Measurements from ENCODE around the gene STMN1. TPM values are rescaled to one million over a fixed set of nuclear protein-coding genes. Genes with fewer than 3 reads are reported as not detected.

The STMN1 gene
- total and polyA plus RNA-seq, 10 of the 15 experiments (the other 5 are each of a cell fraction or from before 2014, with no cell fraction given) = 220 to 1,272 (median 603) TPM

- TF ChIP-seq ZBTB4 (CRISPR knock-in tag; IDR thresholded peaks at IDR 0.05) (no peak), RAD21 (IDR thresholded peaks at IDR 0.05; ENCODE audit: insufficient read depth, low read depth, low read length) (no peak), MLLT1 (IDR thresholded peaks at IDR 0.05) (no peak)
Measured at GRCh38 chr1:25881266-25881665, 25.0 kb downstream of the STMN1 start (continued).

GRCh38 chr1:25880518-25880917 is 25.7 kb downstream of the STMN1 start:
- no TSS peak for BruUV-seq (replicated peaks)
- Histone ChIP-seq H3K4me3 (no peak overlapping the region), H3K4me2 (ENCODE audit: control insufficient read depth, insufficient read depth) (no peak overlapping the region), H3K9me3 (replicated peaks; ENCODE audit: control insufficient read depth, insufficient read depth, low read length) (no peaks in the 10 kb centered on the region), H3K27me3 (replicated peaks in 1 of 2; ENCODE audit: control insufficient read depth in 2 of 2, insufficient read depth in 2 of 2, low read length in 1 of 2) (no peaks in the 10 kb centered on the region; a peak in 1 of 4 replicates), H3K36me3 (ENCODE audit: control insufficient read depth in 2 of 2, insufficient read depth in 2 of 2, low read length in 1 of 2) (no peaks in the 10 kb centered on the region), H3K27ac (ENCODE audit: control insufficient read depth, insufficient read depth) (no peak overlapping the region), H4K20me1 (ENCODE audit: control insufficient read depth, insufficient read depth) (no peaks in the 10 kb centered on the region), H2AFZ (ENCODE audit: control insufficient read depth, low read depth, low read length) (no peak overlapping the region), H3K4me1 (ENCODE audit: control insufficient read depth, insufficient read depth, low read length) (no peaks in the 10 kb centered on the region), H3K79me2 (ENCODE audit: control insufficient read depth, insufficient read depth, low read length) (no peaks in the 10 kb centered on the region), H3K9ac (ENCODE audit: control insufficient read depth, insufficient read depth, low read length) (no peak overlapping the region)
- FAIRE-seq (no peak), ATAC-seq (no peak), DNase-seq (ENCODE audit: low read depth, low spot score) (no peak)
- in situ Hi-C loops (cut with MboI) (no loop called here), intact Hi-C loops (cut with micrococcal nuclease; ENCODE audit: unreplicated experiment) (no loop called here)
- ChIA-PET CTCF (interaction anchor here (1.3 kb wide), 1 partner anchor 85 kb away, joined by 3 read pairs; no protein-coding TSS in a partner anchor), SMC1A (ENCODE audit: uncharacterized antibody, unreplicated experiment) (interaction anchor here (1.1 to 1.6 kb wide), 2 partner anchors 35 to 38 kb away, joined by 3 to 5 read pairs; no protein-coding TSS in a partner anchor), POLR2A (no interaction called here), RAD21 (ENCODE audit: unreplicated experiment) (interaction anchor here (0.6 kb wide), 1 partner anchor 119 kb away, joined by 3 read pairs; no protein-coding TSS in a partner anchor)
- 43% methylated on average over 5 of the region's 5 CpGs for WGBS (ENCODE audit: insufficient coverage, insufficient replicate concordance, low lambda C conversion rate, missing lambda C conversion rate)
- no peak for TF ChIP-seq RB1 (IDR thresholded peaks at IDR 0.05; ENCODE audit: borderline replicate concordance)
- TF ChIP-seq IRF3 (IDR thresholded peaks at IDR 0.05) = no peak
- TF ChIP-seq MTA2 (IDR thresholded peaks at IDR 0.05; ENCODE audit: low read depth) = no peak
- TF ChIP-seq ATF7 (IDR thresholded peaks at IDR 0.05; ENCODE audit: low read depth) = no peak
- TF ChIP-seq STAT1 (conservative IDR thresholded peaks at IDR 0.05) = no peak
- TF ChIP-seq PKNOX1 (IDR thresholded peaks at IDR 0.05) = no peak
- TF ChIP-seq HSF1 (IDR thresholded peaks at IDR 0.05; ENCODE audit: low read depth, low read length) = no peak
- no peak for TF ChIP-seq POLR2A (IDR thresholded peaks at IDR 0.05; ENCODE audit: low read depth, low read length)
- no peak for TF ChIP-seq NR2C1 (IDR thresholded peaks at IDR 0.05)
